ENCODE data around the gene FAM149B1.

DNA sequence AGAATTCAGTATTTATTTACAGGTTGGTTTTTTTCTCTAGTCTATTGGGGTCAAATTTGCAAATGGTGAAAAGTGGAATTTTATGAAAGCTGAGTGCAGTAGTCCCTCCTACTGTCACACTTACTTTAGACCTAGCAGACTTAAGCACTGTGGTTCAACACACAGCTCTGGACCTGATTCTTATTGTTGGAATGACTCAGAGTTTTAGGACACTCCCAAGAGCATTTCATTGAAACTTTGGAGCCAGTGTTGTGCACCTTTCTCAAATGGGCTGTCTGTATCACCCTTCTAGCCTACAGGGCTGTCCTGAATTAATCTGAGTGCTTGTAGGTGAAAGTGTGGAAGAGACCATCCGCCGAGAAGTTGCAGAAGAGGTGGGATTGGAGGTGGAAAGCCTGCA lies 41.6 kb upstream of the FAM149B1 start:
- TF ChIP-seq POLR2A (IDR thresholded peaks at IDR 0.05; ENCODE audit: extremely low read depth, insufficient read length), result no peak
- TF ChIP-seq, protein P1, sequence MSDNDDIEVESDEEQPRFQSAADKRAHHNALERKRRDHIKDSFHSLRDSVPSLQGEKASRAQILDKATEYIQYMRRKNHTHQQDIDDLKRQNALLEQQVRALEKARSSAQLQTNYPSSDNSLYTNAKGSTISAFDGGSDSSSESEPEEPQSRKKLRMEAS (IDR thresholded peaks at IDR 0.05; ENCODE audit: low read depth, low read length), result no peak
- TF ChIP-seq, protein P2, sequence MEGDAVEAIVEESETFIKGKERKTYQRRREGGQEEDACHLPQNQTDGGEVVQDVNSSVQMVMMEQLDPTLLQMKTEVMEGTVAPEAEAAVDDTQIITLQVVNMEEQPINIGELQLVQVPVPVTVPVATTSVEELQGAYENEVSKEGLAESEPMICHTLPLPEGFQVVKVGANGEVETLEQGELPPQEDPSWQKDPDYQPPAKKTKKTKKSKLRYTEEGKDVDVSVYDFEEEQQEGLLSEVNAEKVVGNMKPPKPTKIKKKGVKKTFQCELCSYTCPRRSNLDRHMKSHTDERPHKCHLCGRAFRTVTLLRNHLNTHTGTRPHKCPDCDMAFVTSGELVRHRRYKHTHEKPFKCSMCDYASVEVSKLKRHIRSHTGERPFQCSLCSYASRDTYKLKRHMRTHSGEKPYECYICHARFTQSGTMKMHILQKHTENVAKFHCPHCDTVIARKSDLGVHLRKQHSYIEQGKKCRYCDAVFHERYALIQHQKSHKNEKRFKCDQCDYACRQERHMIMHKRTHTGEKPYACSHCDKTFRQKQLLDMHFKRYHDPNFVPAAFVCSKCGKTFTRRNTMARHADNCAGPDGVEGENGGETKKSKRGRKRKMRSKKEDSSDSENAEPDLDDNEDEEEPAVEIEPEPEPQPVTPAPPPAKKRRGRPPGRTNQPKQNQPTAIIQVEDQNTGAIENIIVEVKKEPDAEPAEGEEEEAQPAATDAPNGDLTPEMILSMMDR (IDR thresholded peaks at IDR 0.05; ENCODE audit: low read depth, low read length), result no peak

Measured in NB4 (cell line).